Measurements from ENCODE around the gene DNHD1. TPM values are rescaled to one million over a fixed set of nuclear protein-coding genes. Genes with fewer than 3 reads are reported as not detected.

DNHD1 gene
- total and polyA plus RNA-seq, 2 of the 13 experiments (the other 11 are each of a cell fraction or from before 2014, with no cell fraction given) = 2.7 to 9.3 TPM

DNA sequence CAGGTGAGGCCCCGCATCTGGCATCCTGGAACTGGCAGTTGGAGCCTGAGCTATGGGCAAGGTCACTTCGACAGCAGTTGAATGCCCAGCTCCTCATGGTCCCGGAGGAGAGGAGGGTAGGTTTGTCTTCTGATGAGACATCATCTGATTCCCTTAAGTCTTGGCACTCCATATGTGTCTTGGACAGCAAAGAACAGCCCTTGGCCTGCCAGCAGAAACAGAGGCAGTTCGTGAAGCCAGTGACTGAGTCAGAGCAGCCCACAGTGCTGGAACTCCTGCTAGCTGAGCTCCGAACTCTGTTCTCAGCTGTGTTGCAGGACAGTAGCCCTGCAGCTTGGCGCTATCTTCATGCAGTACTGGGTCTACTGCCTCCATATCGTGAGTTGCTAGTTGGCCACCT lies 1.0 kb downstream of the DNHD1 start:
- in situ Hi-C loops (cut with HindIII; ENCODE audit: extremely low pct_ligation_motif_present, low pct_unique_long_range_greater_than_20kb) (no loop called here), intact Hi-C loops (cut with micrococcal nuclease; ENCODE audit: unreplicated experiment) (no loop called here)
- Histone ChIP-seq H3K79me2 (ENCODE audit: insufficient read depth, low read length) (no peaks in the 10 kb centered on the region), H3K4me3 (replicated peaks in 1 of 3; ENCODE audit: insufficient read depth in 1 of 3, low read depth in 2 of 3, low read length in 3 of 3) (no peak overlapping the region), H3K4me1 (ENCODE audit: insufficient read depth, low read length) (no peaks in the 10 kb centered on the region), H3K9me3 (ENCODE audit: low read length) (no peaks in the 10 kb centered on the region), H3K9ac (ENCODE audit: insufficient read depth, low read depth, low read length) (no peak overlapping the region), H3K4me2 (ENCODE audit: low read depth, low read length) (no peak overlapping the region), H3K27ac (ENCODE audit: extremely low read length, insufficient read depth, low read length) (no peak overlapping the region), H3K36me3 (replicated peaks in 1 of 2; ENCODE audit: control insufficient read depth in 1 of 2, insufficient read depth in 2 of 2, low read length in 2 of 2) (peaks cover 8 to 23% of the 10 kb centered on the region in 2 experiments), H2AFZ (ENCODE audit: low read length) (no peak overlapping the region), H4K20me1 (ENCODE audit: insufficient read depth, low read length) (no peaks in the 10 kb centered on the region), H3K27me3 (ENCODE audit: control insufficient read depth in 1 of 2, insufficient read depth in 2 of 2, low read length in 2 of 2) (no peaks in the 10 kb centered on the region)
- WGBS (ENCODE audit: low lambda C conversion rate) = 50% methylated on average over 2 of the region's 7 CpGs
- FAIRE-seq (no peak), ATAC-seq (peak; percentile 37; the same call in 2 of the 3 replicates), DNase-seq (ENCODE audit: low spot score) (no peak)
- ChIA-PET CTCF (ENCODE audit: low intra/inter-chr PET ratio, low total read pairs) (no interaction called here), POLR2A (no interaction called here)
- BruUV-seq (replicated peaks) = no TSS peak
- TF ChIP-seq FOSL1 (CRISPR knock-in tag; IDR thresholded peaks at IDR 0.05; ENCODE audit: borderline replicate concordance) (no peak), ZNF549 (CRISPR knock-in tag; IDR thresholded peaks at IDR 0.05) (no peak), ZNF572 (CRISPR knock-in tag; IDR thresholded peaks at IDR 0.05) (no peak), RFX3 (CRISPR knock-in tag; IDR thresholded peaks at IDR 0.05) (no peak), ZNF530 (CRISPR knock-in tag; IDR thresholded peaks at IDR 0.05; ENCODE audit: low read depth) (no peak), MTA3 (CRISPR knock-in tag; IDR thresholded peaks at IDR 0.05) (no peak), ZNF383 (CRISPR knock-in tag; IDR thresholded peaks at IDR 0.05; ENCODE audit: borderline replicate concordance) (no peak), ZSCAN21 (CRISPR knock-in tag; IDR thresholded peaks at IDR 0.05; ENCODE audit: borderline replicate concordance) (no peak), ZFP36L1 (CRISPR knock-in tag; IDR thresholded peaks at IDR 0.05) (no peak)
- TF ChIP-seq, protein P1, sequence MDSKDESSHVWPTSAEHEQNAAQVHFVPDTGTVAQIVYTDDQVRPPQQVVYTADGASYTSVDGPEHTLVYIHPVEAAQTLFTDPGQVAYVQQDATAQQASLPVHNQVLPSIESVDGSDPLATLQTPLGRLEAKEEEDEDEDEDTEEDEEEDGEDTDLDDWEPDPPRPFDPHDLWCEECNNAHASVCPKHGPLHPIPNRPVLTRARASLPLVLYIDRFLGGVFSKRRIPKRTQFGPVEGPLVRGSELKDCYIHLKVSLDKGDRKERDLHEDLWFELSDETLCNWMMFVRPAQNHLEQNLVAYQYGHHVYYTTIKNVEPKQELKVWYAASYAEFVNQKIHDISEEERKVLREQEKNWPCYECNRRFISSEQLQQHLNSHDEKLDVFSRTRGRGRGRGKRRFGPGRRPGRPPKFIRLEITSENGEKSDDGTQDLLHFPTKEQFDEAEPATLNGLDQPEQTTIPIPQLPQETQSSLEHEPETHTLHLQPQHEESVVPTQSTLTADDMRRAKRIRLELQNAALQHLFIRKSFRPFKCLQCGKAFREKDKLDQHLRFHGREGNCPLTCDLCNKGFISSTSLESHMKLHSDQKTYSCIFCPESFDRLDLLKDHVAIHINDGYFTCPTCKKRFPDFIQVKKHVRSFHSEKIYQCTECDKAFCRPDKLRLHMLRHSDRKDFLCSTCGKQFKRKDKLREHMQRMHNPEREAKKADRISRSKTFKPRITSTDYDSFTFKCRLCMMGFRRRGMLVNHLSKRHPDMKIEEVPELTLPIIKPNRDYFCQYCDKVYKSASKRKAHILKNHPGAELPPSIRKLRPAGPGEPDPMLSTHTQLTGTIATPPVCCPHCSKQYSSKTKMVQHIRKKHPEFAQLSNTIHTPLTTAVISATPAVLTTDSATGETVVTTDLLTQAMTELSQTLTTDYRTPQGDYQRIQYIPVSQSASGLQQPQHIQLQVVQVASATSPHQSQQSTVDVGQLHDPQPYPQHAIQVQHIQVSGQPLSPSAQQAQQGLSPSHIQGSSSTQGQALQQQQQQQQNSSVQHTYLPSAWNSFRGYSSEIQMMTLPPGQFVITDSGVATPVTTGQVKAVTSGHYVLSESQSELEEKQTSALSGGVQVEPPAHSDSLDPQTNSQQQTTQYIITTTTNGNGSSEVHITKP (CRISPR knock-in tag; IDR thresholded peaks at IDR 0.05; ENCODE audit: low read depth) = no peak
- TF ChIP-seq, protein P2, sequence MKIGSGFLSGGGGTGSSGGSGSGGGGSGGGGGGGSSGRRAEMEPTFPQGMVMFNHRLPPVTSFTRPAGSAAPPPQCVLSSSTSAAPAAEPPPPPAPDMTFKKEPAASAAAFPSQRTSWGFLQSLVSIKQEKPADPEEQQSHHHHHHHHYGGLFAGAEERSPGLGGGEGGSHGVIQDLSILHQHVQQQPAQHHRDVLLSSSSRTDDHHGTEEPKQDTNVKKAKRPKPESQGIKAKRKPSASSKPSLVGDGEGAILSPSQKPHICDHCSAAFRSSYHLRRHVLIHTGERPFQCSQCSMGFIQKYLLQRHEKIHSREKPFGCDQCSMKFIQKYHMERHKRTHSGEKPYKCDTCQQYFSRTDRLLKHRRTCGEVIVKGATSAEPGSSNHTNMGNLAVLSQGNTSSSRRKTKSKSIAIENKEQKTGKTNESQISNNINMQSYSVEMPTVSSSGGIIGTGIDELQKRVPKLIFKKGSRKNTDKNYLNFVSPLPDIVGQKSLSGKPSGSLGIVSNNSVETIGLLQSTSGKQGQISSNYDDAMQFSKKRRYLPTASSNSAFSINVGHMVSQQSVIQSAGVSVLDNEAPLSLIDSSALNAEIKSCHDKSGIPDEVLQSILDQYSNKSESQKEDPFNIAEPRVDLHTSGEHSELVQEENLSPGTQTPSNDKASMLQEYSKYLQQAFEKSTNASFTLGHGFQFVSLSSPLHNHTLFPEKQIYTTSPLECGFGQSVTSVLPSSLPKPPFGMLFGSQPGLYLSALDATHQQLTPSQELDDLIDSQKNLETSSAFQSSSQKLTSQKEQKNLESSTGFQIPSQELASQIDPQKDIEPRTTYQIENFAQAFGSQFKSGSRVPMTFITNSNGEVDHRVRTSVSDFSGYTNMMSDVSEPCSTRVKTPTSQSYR (CRISPR knock-in tag; IDR thresholded peaks at IDR 0.05; ENCODE audit: borderline replicate concordance) = no peak
- TF ChIP-seq, protein P3, sequence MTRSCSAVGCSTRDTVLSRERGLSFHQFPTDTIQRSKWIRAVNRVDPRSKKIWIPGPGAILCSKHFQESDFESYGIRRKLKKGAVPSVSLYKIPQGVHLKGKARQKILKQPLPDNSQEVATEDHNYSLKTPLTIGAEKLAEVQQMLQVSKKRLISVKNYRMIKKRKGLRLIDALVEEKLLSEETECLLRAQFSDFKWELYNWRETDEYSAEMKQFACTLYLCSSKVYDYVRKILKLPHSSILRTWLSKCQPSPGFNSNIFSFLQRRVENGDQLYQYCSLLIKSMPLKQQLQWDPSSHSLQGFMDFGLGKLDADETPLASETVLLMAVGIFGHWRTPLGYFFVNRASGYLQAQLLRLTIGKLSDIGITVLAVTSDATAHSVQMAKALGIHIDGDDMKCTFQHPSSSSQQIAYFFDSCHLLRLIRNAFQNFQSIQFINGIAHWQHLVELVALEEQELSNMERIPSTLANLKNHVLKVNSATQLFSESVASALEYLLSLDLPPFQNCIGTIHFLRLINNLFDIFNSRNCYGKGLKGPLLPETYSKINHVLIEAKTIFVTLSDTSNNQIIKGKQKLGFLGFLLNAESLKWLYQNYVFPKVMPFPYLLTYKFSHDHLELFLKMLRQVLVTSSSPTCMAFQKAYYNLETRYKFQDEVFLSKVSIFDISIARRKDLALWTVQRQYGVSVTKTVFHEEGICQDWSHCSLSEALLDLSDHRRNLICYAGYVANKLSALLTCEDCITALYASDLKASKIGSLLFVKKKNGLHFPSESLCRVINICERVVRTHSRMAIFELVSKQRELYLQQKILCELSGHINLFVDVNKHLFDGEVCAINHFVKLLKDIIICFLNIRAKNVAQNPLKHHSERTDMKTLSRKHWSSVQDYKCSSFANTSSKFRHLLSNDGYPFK (CRISPR knock-in tag; IDR thresholded peaks at IDR 0.05; ENCODE audit: borderline replicate concordance) = no peak
- TF ChIP-seq, protein P4, sequence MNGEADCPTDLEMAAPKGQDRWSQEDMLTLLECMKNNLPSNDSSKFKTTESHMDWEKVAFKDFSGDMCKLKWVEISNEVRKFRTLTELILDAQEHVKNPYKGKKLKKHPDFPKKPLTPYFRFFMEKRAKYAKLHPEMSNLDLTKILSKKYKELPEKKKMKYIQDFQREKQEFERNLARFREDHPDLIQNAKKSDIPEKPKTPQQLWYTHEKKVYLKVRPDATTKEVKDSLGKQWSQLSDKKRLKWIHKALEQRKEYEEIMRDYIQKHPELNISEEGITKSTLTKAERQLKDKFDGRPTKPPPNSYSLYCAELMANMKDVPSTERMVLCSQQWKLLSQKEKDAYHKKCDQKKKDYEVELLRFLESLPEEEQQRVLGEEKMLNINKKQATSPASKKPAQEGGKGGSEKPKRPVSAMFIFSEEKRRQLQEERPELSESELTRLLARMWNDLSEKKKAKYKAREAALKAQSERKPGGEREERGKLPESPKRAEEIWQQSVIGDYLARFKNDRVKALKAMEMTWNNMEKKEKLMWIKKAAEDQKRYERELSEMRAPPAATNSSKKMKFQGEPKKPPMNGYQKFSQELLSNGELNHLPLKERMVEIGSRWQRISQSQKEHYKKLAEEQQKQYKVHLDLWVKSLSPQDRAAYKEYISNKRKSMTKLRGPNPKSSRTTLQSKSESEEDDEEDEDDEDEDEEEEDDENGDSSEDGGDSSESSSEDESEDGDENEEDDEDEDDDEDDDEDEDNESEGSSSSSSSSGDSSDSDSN (CRISPR knock-in tag; IDR thresholded peaks at IDR 0.05) = no peak

All from HepG2 (cell line).